GM12878 (cell line): Measurements from ENCODE around the gene DYNLL1. TPM values are rescaled to one million over a fixed set of nuclear protein-coding genes. Genes with fewer than 3 reads are reported as not detected.

Source experiments
- ATAC-seq: fragments of 200-7000 bp; cut with Tn5 transposase; 3 replicates; pipeline ENCODE4 v1.9.1; 2020; ENCODE audit warnings: mild to moderate bottlenecking, moderate library complexity
- BruUV-seq: library from RNA; stranded (reverse); fragments of 400-500 nt; replicated peaks from 2 replicates; lab custom pipeline; 2021; lab: Mats Ljungman, UMichigan
- CTCF ChIA-PET: fragments of 300-600 bp; sonication (Branson Sonifier 250); formaldehyde crosslinking; extraction: SDS; loops from one replicate; lab custom pipeline; 2021; ENCODE audit warnings: inconsistent platforms; lab: Yijun Ruan, JAX
- POLR2A ChIA-PET: fragments of 350-600 bp; formaldehyde crosslinking; extraction: SDS; loops from one replicate; lab custom pipeline; 2021; ENCODE audit warnings: inconsistent platforms; lab: Charles Lee
- RAD21 ChIA-PET: fragments of 300-600 bp; sonication (Branson Sonifier 250); formaldehyde crosslinking; loops from one replicate; lab custom pipeline; 2023; ENCODE audit warnings: antibody characterized with exemption; ENCODE audit not compliant: unreplicated experiment; lab: Charles Lee
- SMC1A ChIA-PET: fragments of 300-600 bp; sonication (Branson Sonifier 250); formaldehyde crosslinking; loops from one replicate; lab custom pipeline; 2023; ENCODE audit not compliant: unreplicated experiment, uncharacterized antibody; lab: Charles Lee
- DNase-seq: peaks from one replicate; pipeline ENCODE4 v3.0.0-alpha.2; 2011; ENCODE audit warnings: low read depth, low spot score
- FAIRE-seq: peaks from 3 replicates; lab custom pipeline; 2011; peaks lifted over from hg19 to GRCh38; lab: Jason Lieb, UNC
- H2AFZ ChIP-seq: 2 replicates; pipeline ENCODE4 v1.6.0; 2011; ENCODE audit warnings: low read depth, low read length, control low read depth; ENCODE audit not compliant: control insufficient read depth
- H3K27ac ChIP-seq: 2 replicates; pipeline ENCODE4 v1.5.1; 2011; ENCODE audit warnings: control low read depth; ENCODE audit not compliant: control insufficient read depth, insufficient read depth
- H3K27me3 ChIP-seq, 2 experiments: replicated peaks in 1 of 2; 2 replicates each; pipeline versions ENCODE4 v1.6.0 to v1.6.1; 2011; ENCODE audit warnings: low read length in 1 of 2; ENCODE audit not compliant: control insufficient read depth in 2 of 2, insufficient read depth in 2 of 2
- H3K36me3 ChIP-seq, 2 experiments: 2 replicates each; pipeline ENCODE4 v1.5.1; 2011; ENCODE audit warnings: low read length in 1 of 2; ENCODE audit not compliant: control insufficient read depth in 2 of 2, insufficient read depth in 2 of 2
- H3K4me1 ChIP-seq: 2 replicates; pipeline ENCODE4 v1.6.1; 2011; ENCODE audit warnings: mild to moderate bottlenecking, low read length, moderate library complexity, mixed read lengths; ENCODE audit not compliant: control insufficient read depth, insufficient read depth
- H3K4me2 ChIP-seq: 2 replicates; pipeline ENCODE4 v1.6.0; 2011; ENCODE audit warnings: control low read depth; ENCODE audit not compliant: control insufficient read depth, insufficient read depth
- H3K4me3 ChIP-seq: fragments of 200-600 bp; sonication (generic); 2 replicates; pipeline ENCODE4 v1.5.1; 2016
- H3K79me2 ChIP-seq: 2 replicates; pipeline ENCODE4 v1.6.0; 2011; ENCODE audit warnings: low read length; ENCODE audit not compliant: control insufficient read depth, insufficient read depth
- H3K9ac ChIP-seq: 2 replicates; pipeline ENCODE4 v1.8.0; 2011; ENCODE audit warnings: low read length, control low read depth, mixed read lengths; ENCODE audit not compliant: control insufficient read depth, insufficient read depth
- H3K9me3 ChIP-seq: replicated peaks from 3 replicates; pipeline ENCODE4 v1.5.1; 2011; ENCODE audit warnings: mild to moderate bottlenecking, low read length; ENCODE audit not compliant: control insufficient read depth, insufficient read depth
- H4K20me1 ChIP-seq: 2 replicates; pipeline ENCODE4 v1.6.0; 2011; ENCODE audit not compliant: control insufficient read depth, insufficient read depth
- BHLHE40 ChIP-seq, 2 experiments: fragments of 450-650 bp in 1 of 2; IDR thresholded peaks; 2 replicates each; pipeline ENCODE4 v1.6.1; 2011 to 2017; ENCODE audit warnings: low read depth in 2 of 2, borderline replicate concordance in 1 of 2, improper control_type of control experiment in 1 of 2, low read length in 1 of 2, mild to moderate bottlenecking in 1 of 2
- CHD2 ChIP-seq: IDR thresholded peaks from 2 replicates; pipeline ENCODE4 v1.6.1; 2011; ENCODE audit warnings: low read depth, low read length, improper control_type of control experiment, borderline replicate concordance
- EP300 ChIP-seq, 2 experiments: fragments of 150-350 bp in 1 of 2; IDR thresholded peaks; 2 replicates each; pipeline ENCODE4 v1.6.1; 2011 to 2012; ENCODE audit warnings: low read depth in 2 of 2, low read length in 2 of 2, borderline replicate concordance in 1 of 2, improper control_type of control experiment in 1 of 2, inconsistent platforms in 1 of 2; ENCODE audit not compliant: control insufficient read depth in 1 of 2
- IKZF2 ChIP-seq, 2 experiments: fragments of 450-650 bp; IDR thresholded peaks; 2 replicates each; pipeline ENCODE4 v1.6.1; 2017; ENCODE audit warnings: mild to moderate bottlenecking in 2 of 2, moderate library complexity in 2 of 2
- KLF5 ChIP-seq: fragments of 450-650 bp; IDR thresholded peaks from 2 replicates; pipeline ENCODE4 v1.6.1; 2014; ENCODE audit warnings: mild to moderate bottlenecking; ENCODE audit not compliant: partially characterized antibody
- LARP7 ChIP-seq: fragments of 450-650 bp; IDR thresholded peaks from 2 replicates; pipeline ENCODE4 v1.6.1; 2017; ENCODE audit warnings: mild to moderate bottlenecking
- POU2F2 ChIP-seq: IDR thresholded peaks from 3 replicates; pipeline ENCODE4 v1.6.1; 2011; ENCODE audit warnings: low read depth, mild to moderate bottlenecking, low read length, borderline replicate concordance
- RAD21 ChIP-seq: IDR thresholded peaks from 2 replicates; pipeline ENCODE4 v1.6.1; 2011; ENCODE audit warnings: mild to moderate bottlenecking, low read depth, low read length, moderate library complexity; ENCODE audit not compliant: insufficient read depth
- RUNX3 ChIP-seq: IDR thresholded peaks from 2 replicates; pipeline ENCODE4 v1.6.1; 2012; ENCODE audit warnings: low read length, inconsistent platforms
- SIN3A ChIP-seq: IDR thresholded peaks from 2 replicates; pipeline ENCODE4 v1.6.1; 2012; ENCODE audit warnings: low read depth, low read length, improper control_type of control experiment
- SMARCA5 ChIP-seq: fragments of 450-650 bp; IDR thresholded peaks from 2 replicates; pipeline ENCODE4 v1.6.1; 2017; ENCODE audit warnings: mild to moderate bottlenecking
- YBX1 ChIP-seq: fragments of 450-650 bp; IDR thresholded peaks from 2 replicates; pipeline ENCODE4 v1.6.1; 2016; ENCODE audit warnings: antibody characterized with exemption
- YY1 ChIP-seq: IDR thresholded peaks from 2 replicates; pipeline ENCODE4 v1.6.1; 2011; ENCODE audit warnings: low read depth, mild to moderate bottlenecking, low read length
- ZBED1 ChIP-seq: IDR thresholded peaks from 2 replicates; pipeline ENCODE4 v1.6.1; 2016; ENCODE audit warnings: borderline replicate concordance
- ZNF207 ChIP-seq: fragments of 450-650 bp; IDR thresholded peaks from 2 replicates; pipeline ENCODE4 v1.6.1; 2014; ENCODE audit warnings: antibody characterized with exemption, mild to moderate bottlenecking, borderline replicate concordance
- WGBS: methylation state at CpG from one replicate; pipeline ENCODE4 v1.1.6; 2016; ENCODE audit warnings: low lambda C conversion rate; ENCODE audit not compliant: insufficient replicate concordance, insufficient coverage; ENCODE audit errors: missing lambda C conversion rate; 5-methylcytosine and 5-hydroxymethylcytosine counted together
- in situ Hi-C: fragments of 300-500 bp; cut with MboI; formaldehyde crosslinking; loops from 9 replicates; pipeline ENCODE4 v1.14.3; 2018; ENCODE audit warnings: mixed read lengths
- intact Hi-C: fragments of 100-400 bp; cut with micrococcal nuclease; formaldehyde crosslinking; loops from one replicate; pipeline ENCODE4 v1.14.2; 2022; ENCODE audit not compliant: unreplicated experiment
- polyA plus RNA-seq, 11 experiments: library from polyadenylated mRNA; depleted of rRNA in 4 of 11; unstranded in 6 of 11; stranded (reverse) in 5 of 11; fragments of >200 nt; fragmentation: Nextera tagmentation in 4 of 11; fragmentation: Illumina TruSeq in 1 of 11; extraction: Ambion mirVana in 4 of 11; extraction: Trizol in 1 of 11; gene quantifications; 1 replicate in 1 of 11; 2 replicates in 10 of 11; pipeline versions ENCODE4 v1.2.1 to v1.2.3, GENCODE V29; 2011 to 2016; ENCODE audit warnings: inconsistent platforms in 2 of 11, missing spikeins in 2 of 11, low read depth in 1 of 11
- total RNA-seq, 4 experiments: library from RNA; depleted of rRNA in 3 of 4; stranded (reverse); fragments of >200 nt in 3 of 4; fragmentation: Illumina TruSeq in 1 of 4; extraction: Trizol in 1 of 4; gene quantifications; 2 replicates each; pipeline versions ENCODE4 v1.2.1 to v1.2.3, GENCODE V29; 2013 to 2021
- TF ChIP-seq, protein P1 (sequence below), 3 experiments: IDR thresholded peaks in 2 of 3; conservative IDR thresholded peaks in 1 of 3; 2 replicates each; pipeline ENCODE4 v1.5.1; 2011; ENCODE audit warnings: low read depth in 3 of 3, low read length in 3 of 3, mild to moderate bottlenecking in 3 of 3, control low read depth in 2 of 3, moderate library complexity in 2 of 3, inconsistent platforms in 1 of 3, mixed read lengths in 1 of 3; ENCODE audit not compliant: control insufficient read depth in 2 of 3, insufficient read depth in 1 of 3; ENCODE audit errors: extremely low read depth in 1 of 3
- TF ChIP-seq, protein P2 (sequence below): fragments of 450-650 bp; IDR thresholded peaks from 2 replicates; pipeline ENCODE4 v1.6.1; 2016; ENCODE audit warnings: mild to moderate bottlenecking

Gene DYNLL1
- total and polyA plus RNA-seq, 10 of the 15 experiments (the other 5 are each of a cell fraction or from before 2014, with no cell fraction given): 239 to 796 (median 379) TPM

DNA sequence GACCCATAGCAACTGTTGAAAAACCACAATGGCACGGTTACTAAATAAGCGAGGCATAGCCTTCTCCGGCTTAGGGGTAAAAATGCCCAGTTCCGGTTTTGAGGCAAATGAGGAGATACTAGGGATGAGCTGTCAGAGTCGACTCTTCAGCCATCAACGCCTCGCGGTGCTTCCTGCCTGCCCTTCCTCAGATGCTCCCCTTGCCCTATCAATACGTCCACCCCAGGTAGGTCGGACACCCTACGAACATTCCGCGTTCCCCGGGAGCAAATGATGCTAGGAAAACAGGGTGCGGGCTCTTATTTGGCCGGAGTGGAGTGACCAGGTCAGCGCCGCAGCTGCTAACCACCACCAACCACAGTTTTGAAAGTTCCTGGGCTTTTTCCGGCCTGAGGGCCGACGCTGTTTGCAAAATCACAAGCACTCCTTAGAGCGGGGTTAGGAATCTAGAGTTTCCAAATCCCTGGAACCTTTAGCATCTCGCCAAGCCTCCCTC lies 27.5 kb upstream of the DYNLL1 start:
- peak overlapping the region; percentile 80 for H3K4me2 ChIP-seq
- ChIA-PET RAD21 (interaction anchor here (0.8 to 1.9 kb wide), 3 partner anchors 26 to 70 kb away, joined by 3 to 8 read pairs (median 4); partner anchors contain the start of gene DYNLL1), POLR2A (interaction anchor here (0.5 to 1.8 kb wide), 10 partner anchors 11 to 440 kb away, joined by 3 to 8 read pairs (median 4); partner anchors contain the start of genes COQ5 and DYNLL1), SMC1A (interaction anchor here (0.6 to 2.8 kb wide), 12 partner anchors 10 to 114 kb away, joined by 3 to 10 read pairs (median 3); partner anchors contain the start of gene DYNLL1), CTCF (interaction anchor here (0.6 to 5.9 kb wide), 15 partner anchors 10 to 1000 kb away, joined by 3 to 39 read pairs (median 3); partner anchors contain the start of genes COX6A1 and POP5)
- intact Hi-C loops: loop anchor here (1.0 to 2.0 kb wide), 4 partner anchors 22 to 66 kb away; partner anchors contain the start of genes COX6A1, DYNLL1, GATC and RNF10
- H3K27me3 ChIP-seq: no peaks in the 10 kb centered on the region
- peaks cover 49% of the 10 kb centered on the region for H3K79me2 ChIP-seq
- BruUV-seq: TSS peak; percentile 57
- H3K36me3 ChIP-seq: peaks cover 7 to 24% of the 10 kb centered on the region in 2 experiments
- no peaks in the 10 kb centered on the region for H3K9me3 ChIP-seq
- peaks cover 12% of the 10 kb centered on the region for H3K4me1 ChIP-seq
- in situ Hi-C loops: no loop called here
- peaks cover 10% of the 10 kb centered on the region for H4K20me1 ChIP-seq
- H3K9ac ChIP-seq: peak overlapping the region; percentile 84
- DNase-seq (no peak), FAIRE-seq (peak; percentile 71), ATAC-seq (peak; percentile 34)
- under 1% methylated on average over 23 of the region's 23 CpGs for WGBS
- H3K27ac ChIP-seq: peak overlapping the region; percentile 80
- peak overlapping the region; percentile 87 for H3K4me3 ChIP-seq
- no peak overlapping the region for H2AFZ ChIP-seq
- no peak for TF ChIP-seq YBX1
- TF ChIP-seq, protein P1, sequence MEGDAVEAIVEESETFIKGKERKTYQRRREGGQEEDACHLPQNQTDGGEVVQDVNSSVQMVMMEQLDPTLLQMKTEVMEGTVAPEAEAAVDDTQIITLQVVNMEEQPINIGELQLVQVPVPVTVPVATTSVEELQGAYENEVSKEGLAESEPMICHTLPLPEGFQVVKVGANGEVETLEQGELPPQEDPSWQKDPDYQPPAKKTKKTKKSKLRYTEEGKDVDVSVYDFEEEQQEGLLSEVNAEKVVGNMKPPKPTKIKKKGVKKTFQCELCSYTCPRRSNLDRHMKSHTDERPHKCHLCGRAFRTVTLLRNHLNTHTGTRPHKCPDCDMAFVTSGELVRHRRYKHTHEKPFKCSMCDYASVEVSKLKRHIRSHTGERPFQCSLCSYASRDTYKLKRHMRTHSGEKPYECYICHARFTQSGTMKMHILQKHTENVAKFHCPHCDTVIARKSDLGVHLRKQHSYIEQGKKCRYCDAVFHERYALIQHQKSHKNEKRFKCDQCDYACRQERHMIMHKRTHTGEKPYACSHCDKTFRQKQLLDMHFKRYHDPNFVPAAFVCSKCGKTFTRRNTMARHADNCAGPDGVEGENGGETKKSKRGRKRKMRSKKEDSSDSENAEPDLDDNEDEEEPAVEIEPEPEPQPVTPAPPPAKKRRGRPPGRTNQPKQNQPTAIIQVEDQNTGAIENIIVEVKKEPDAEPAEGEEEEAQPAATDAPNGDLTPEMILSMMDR (IDR thresholded peaks at IDR 0.05 in 2 of 3, conservative IDR thresholded peaks at IDR 0.05 in 1 of 3; ENCODE audit: control insufficient read depth in 2 of 3, extremely low read depth in 1 of 3, insufficient read depth in 1 of 3, low read depth in 3 of 3, low read length in 3 of 3): no peak
- no peak for TF ChIP-seq LARP7
- no peak for TF ChIP-seq KLF5
- no peak for TF ChIP-seq SIN3A
- 0 out of 4 replicates have a peak, but pooled peaks of 1 of the 2 experiments have one; percentile 13 for TF ChIP-seq EP300 (IDR thresholded peaks at IDR 0.05; ENCODE audit: borderline replicate concordance in 1 of 2, control insufficient read depth in 1 of 2, low read depth in 2 of 2, low read length in 2 of 2)
- TF ChIP-seq ZBED1: no peak
- TF ChIP-seq YY1: no peak
- no peak for TF ChIP-seq CHD2
- TF ChIP-seq BHLHE40 (IDR thresholded peaks at IDR 0.05; ENCODE audit: borderline replicate concordance in 1 of 2, low read depth in 2 of 2, low read length in 1 of 2): peak; percentile 21 to 53; a peak in 2 of 4 replicates
- TF ChIP-seq, protein P2, sequence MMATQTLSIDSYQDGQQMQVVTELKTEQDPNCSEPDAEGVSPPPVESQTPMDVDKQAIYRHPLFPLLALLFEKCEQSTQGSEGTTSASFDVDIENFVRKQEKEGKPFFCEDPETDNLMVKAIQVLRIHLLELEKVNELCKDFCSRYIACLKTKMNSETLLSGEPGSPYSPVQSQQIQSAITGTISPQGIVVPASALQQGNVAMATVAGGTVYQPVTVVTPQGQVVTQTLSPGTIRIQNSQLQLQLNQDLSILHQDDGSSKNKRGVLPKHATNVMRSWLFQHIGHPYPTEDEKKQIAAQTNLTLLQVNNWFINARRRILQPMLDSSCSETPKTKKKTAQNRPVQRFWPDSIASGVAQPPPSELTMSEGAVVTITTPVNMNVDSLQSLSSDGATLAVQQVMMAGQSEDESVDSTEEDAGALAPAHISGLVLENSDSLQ: peak; percentile 63
- TF ChIP-seq ZNF207: no peak
- TF ChIP-seq IKZF2 (IDR thresholded peaks at IDR 0.05): 0 out of 4 replicates have a peak, but pooled peaks have one; percentile 8 to 10
- TF ChIP-seq POU2F2: no peak
- peak; percentile 43 for TF ChIP-seq RUNX3
- no peak for TF ChIP-seq SMARCA5
- no peak for TF ChIP-seq RAD21
